Mammary epithelial cell (primary cell): Measurements from ENCODE around the gene ARPIN.

Source experiments
- EZH2 ChIP-seq: IDR thresholded peaks from 2 replicates; pipeline ENCODE4 v1.6.1; 2012; ENCODE audit warnings: low read length, inconsistent platforms, borderline replicate concordance
- TF ChIP-seq, protein P1 (sequence below), 2 donors: IDR thresholded peaks in 1 of 2; conservative IDR thresholded peaks in 1 of 2; 2 replicates each; pipeline ENCODE4 v1.5.1; 2011 to 2012; ENCODE audit warnings: inconsistent platforms in 2 of 2, low read length in 2 of 2, mild to moderate bottlenecking in 2 of 2, control low read depth in 1 of 2, low read depth in 1 of 2; ENCODE audit not compliant: insufficient read depth in 1 of 2; ENCODE audit errors: extremely low read depth in 1 of 2

DNA sequence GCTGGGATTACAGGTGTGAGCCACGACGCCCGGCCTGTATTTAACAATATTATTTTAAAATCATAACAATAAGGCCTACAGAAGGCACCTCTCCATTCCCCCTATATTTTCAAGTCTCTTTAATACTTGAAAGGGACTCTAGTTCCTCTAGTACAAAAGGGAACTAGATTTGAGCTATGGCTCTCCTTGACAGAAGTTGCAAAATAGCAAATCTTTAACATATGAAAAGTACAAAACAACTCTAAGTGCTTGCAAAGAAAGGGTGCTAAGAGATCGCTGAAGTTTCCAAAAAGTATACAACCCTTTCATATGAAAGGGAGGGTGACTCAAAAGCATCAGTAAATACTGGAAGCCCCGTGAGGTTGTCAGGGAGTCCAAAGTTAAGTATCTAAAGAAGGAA lies 42.7 kb downstream of the ARPIN start:
- TF ChIP-seq, protein P1, sequence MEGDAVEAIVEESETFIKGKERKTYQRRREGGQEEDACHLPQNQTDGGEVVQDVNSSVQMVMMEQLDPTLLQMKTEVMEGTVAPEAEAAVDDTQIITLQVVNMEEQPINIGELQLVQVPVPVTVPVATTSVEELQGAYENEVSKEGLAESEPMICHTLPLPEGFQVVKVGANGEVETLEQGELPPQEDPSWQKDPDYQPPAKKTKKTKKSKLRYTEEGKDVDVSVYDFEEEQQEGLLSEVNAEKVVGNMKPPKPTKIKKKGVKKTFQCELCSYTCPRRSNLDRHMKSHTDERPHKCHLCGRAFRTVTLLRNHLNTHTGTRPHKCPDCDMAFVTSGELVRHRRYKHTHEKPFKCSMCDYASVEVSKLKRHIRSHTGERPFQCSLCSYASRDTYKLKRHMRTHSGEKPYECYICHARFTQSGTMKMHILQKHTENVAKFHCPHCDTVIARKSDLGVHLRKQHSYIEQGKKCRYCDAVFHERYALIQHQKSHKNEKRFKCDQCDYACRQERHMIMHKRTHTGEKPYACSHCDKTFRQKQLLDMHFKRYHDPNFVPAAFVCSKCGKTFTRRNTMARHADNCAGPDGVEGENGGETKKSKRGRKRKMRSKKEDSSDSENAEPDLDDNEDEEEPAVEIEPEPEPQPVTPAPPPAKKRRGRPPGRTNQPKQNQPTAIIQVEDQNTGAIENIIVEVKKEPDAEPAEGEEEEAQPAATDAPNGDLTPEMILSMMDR (conservative IDR thresholded peaks at IDR 0.05 in 1 of 2, IDR thresholded peaks at IDR 0.05 in 1 of 2; ENCODE audit: extremely low read depth in 1 of 2, insufficient read depth in 1 of 2, low read depth in 1 of 2, low read length in 2 of 2): no peak
- no peak for TF ChIP-seq EZH2
